Epithelial cell of esophagus (primary cell): ENCODE data around the gene OXSR1.

Experiments used
- DNase-seq: peaks from one replicate; pipeline ENCODE4 v3.0.0; 2010; ENCODE audit warnings: low read depth
- H3K4me3 ChIP-seq: 2 replicates; pipeline ENCODE4 v1.5.1; 2011; ENCODE audit warnings: mild to moderate bottlenecking, low read length, control low read depth
- TF ChIP-seq, protein P1 (sequence below): IDR thresholded peaks from 2 replicates; pipeline ENCODE4 v1.5.1; 2011; ENCODE audit warnings: low read depth, mild to moderate bottlenecking, low read length, control low read depth, inconsistent platforms; ENCODE audit not compliant: insufficient read depth; ENCODE audit errors: missing control alignments

The OXSR1 gene

DNA sequence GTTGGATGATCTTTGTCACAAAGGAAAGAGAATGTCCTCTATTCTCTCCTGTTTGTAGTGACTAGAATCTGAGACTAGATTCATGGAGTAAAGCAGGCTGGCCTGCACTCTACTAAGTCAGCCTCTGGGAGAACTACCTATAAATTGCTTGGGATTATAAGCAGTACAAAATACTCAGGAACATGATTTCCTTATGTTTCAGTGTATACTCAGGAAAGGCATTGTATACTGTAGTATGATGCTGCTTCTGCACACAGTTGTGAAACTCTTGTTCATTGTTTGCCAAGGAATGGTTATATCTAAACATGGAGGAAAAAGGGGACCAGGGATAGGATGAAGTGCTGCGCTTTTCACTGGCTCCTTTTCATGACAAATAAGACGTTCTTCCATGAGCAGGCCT, 49.2 kb downstream of the OXSR1 start:
- H3K4me3 ChIP-seq: no peak overlapping the region
- DNase-seq: no peak
- TF ChIP-seq, protein P1, sequence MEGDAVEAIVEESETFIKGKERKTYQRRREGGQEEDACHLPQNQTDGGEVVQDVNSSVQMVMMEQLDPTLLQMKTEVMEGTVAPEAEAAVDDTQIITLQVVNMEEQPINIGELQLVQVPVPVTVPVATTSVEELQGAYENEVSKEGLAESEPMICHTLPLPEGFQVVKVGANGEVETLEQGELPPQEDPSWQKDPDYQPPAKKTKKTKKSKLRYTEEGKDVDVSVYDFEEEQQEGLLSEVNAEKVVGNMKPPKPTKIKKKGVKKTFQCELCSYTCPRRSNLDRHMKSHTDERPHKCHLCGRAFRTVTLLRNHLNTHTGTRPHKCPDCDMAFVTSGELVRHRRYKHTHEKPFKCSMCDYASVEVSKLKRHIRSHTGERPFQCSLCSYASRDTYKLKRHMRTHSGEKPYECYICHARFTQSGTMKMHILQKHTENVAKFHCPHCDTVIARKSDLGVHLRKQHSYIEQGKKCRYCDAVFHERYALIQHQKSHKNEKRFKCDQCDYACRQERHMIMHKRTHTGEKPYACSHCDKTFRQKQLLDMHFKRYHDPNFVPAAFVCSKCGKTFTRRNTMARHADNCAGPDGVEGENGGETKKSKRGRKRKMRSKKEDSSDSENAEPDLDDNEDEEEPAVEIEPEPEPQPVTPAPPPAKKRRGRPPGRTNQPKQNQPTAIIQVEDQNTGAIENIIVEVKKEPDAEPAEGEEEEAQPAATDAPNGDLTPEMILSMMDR: no peak

DNA sequence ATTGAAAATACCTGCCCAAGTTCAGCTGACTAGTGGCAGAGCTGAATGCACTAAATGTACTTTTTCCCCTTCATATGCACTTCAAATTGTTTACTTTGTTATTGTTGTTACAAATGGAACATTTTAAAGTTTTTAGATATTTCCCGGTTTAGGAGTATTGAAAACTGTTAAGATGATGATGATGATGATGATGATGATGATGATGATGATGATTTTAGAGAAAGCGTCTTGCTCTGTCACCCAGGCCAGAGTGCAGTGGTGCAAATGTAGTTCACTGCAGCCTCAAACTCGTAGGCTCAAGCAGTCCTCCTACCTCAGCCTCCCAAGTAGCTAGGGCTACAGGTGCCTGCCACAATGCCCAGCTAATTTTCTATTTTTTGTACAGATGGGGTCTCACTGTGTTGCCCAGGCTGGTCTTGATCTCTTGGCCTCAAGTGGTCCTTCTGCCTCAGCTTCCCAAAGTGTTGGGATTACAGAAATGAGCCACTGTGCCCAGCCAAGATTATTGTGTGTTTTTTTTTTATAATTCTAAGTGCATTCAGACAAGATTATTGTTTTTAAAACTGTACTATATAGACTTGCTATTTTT, 54.4 kb downstream of the OXSR1 start:
- no peak overlapping the region for H3K4me3 ChIP-seq
- TF ChIP-seq, protein P1: no peak
- no peak for DNase-seq

DNA sequence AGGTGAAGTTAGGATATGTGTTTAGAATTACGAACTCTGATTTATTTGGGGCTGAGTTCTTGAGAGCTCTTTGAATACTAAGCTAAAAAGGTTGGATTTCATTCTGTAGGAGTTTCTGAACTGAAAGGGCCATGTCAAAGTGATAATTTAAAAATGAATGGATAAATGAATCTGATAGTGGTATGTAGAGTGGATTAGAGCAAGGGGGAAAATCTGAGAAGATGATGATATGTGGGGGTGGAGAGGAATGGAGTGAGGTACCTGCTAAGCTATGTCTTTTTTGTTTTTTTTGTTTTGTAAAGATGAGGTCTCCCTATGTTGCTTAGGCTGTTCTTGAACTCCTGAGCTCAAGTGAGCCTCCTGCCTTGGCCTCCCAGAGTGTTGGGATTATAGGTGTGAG, 55.7 kb downstream of the OXSR1 start:
- TF ChIP-seq, protein P1: no peak
- no peak for DNase-seq
- no peak overlapping the region for H3K4me3 ChIP-seq

DNA sequence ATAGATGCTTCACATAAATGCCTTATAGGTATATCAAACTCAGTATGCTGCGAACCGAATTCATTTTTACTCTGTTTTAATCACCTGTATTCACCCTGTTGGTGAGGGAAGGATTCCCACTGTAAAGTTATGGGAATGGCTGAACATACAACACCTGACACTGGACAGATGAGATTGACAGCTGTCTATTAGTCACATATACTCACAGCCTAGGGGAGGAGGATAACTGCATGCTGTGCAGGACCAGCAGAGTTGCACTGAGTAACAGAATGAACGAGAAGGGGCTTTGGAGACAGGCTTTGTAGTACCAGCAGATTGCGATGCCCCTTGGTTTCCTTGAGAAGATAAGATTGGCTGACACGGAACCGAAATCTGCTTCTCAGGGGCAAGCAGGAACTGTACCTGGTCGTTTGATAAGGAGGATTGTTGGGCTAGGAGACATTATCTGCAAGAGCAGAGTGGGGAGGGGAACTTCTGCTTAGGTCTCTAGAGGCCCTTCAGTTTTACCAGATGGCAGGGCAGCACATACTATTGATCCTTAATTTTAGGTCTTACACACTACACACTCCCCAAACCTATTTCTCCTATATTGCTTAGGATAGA, 56.8 kb downstream of the OXSR1 start:
- TF ChIP-seq, protein P1: no peak
- H3K4me3 ChIP-seq: no peak overlapping the region
- DNase-seq: no peak

DNA sequence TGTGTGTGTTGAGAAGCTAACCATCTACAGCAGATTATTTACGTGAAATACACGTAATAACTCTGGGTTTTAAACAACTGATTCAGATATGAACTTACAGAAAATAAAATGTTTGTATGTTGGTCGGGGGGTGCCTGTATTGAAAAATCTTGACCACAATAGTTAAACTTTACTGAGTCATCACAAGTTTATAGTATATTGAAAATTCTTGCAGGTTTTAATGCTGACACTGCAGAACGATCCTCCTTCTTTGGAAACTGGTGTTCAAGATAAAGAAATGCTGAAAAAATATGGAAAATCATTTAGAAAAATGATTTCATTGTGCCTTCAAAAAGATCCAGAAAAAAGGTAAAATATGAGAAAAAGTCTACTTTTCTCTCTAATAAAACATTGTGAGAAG, 59.0 kb downstream of the OXSR1 start:
- H3K4me3 ChIP-seq: no peak overlapping the region
- no peak for DNase-seq
- TF ChIP-seq, protein P1: no peak

DNA sequence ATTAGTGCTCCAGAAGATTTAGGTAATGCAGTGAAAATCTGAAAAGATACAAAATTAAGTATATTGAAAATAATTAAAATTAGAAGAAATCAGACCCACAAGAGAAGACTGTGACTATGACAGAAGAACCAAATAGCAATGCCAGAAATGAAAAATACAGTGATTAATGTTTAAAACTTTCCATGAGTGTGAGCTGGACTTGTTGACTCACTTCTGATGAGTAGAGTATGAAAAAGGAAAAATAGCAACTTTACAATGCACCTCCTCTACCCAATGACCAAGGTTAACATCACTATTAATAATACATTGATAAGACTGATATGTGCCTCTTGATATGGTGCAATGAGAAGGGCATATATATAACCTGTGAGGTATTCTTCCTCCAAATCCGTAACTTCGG, 60.9 kb downstream of the OXSR1 start:
- TF ChIP-seq, protein P1: no peak
- H3K4me3 ChIP-seq: no peak overlapping the region
- peak; percentile 59 for DNase-seq

DNA sequence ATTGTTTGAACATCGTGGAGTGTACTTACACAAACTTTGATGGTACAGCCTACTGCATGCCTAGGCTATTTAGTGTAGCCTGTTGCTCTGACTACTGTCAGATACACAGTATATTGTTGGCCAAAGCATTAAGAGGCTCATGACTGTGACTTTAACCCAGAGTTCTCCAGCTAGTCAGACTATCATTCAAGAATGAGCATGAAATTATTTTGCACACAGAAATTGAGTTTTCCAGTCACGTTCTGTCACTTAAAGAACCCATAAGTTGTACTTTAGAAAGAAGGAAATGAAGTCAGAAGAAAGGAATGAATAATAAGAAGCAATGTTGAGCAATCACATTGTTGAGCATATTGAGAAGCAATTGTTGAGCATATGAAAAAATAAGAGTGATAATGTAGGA, 62.7 kb downstream of the OXSR1 start:
- peak; percentile 58 for DNase-seq
- TF ChIP-seq, protein P1: no peak
- H3K4me3 ChIP-seq: no peak overlapping the region
